K562 (cell line): ENCODE data around the gene PPP1R12B.

ENCODE experiments used
- ARID1B ChIP-seq: fragments of 450-650 bp; IDR thresholded peaks from 2 replicates; pipeline ENCODE4 v1.6.1; 2016; ENCODE audit warnings: antibody characterized with exemption, mild to moderate bottlenecking, inconsistent platforms
- CHD2 ChIP-seq: IDR thresholded peaks from 2 replicates; pipeline ENCODE4 v1.6.1; 2011; ENCODE audit warnings: low read depth, low read length
- CREB1 ChIP-seq, 2 experiments: sonication (generic) in 1 of 2; formaldehyde crosslinking in 1 of 2; IDR thresholded peaks; 2 replicates each; pipeline versions ENCODE4 v1.6.1 to v1.8.0; 2012 to 2022; ENCODE audit warnings: inconsistent platforms in 1 of 2, mild to moderate bottlenecking in 1 of 2, missing genetic modification reagents in 1 of 2, moderate library complexity in 1 of 2
- DPF2 ChIP-seq: fragments of 450-650 bp; IDR thresholded peaks from 2 replicates; pipeline ENCODE4 v1.6.1; 2016
- REST ChIP-seq, 2 experiments: fragments of 450-650 bp; formaldehyde crosslinking in 1 of 2; IDR thresholded peaks; 2 replicates each; pipeline versions ENCODE4 v1.4.0 to v1.6.1; 2014 to 2020; ENCODE audit warnings: mild to moderate bottlenecking in 2 of 2, borderline replicate concordance in 1 of 2, low read depth in 1 of 2

DNA sequence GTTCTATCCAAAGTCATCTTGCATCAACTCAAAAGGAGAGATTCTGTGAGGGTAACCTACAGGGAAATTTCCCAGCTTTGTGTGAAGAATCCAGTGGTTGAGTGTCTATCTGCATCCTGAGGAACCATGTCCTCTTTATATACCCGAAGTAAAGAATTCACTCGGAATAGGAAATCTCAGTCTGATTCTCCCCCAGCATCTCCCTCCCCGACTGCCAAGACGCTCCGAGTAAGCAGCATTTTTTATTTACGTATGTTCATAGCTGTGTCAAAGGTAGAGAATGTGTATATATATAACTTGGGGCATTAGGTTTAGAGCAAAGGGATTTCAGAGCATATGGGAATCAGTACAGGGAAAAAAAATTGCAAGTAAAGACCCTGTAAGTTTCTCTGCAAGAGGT lies 191.5 kb downstream of the PPP1R12B start:
- TF ChIP-seq REST (IDR thresholded peaks at IDR 0.05; ENCODE audit: borderline replicate concordance) = no peak
- TF ChIP-seq REST (CRISPR knock-in tag; IDR thresholded peaks at IDR 0.05; ENCODE audit: low read depth) = no peak
- TF ChIP-seq ARID1B = no peak
- TF ChIP-seq DPF2 = no peak
- no peak for TF ChIP-seq CREB1 (IDR thresholded peaks at IDR 0.05)
- no peak for TF ChIP-seq CREB1 (CRISPR knock-in tag; IDR thresholded peaks at IDR 0.05)
- no peak for TF ChIP-seq CHD2
